Posterior vena cava (tissue), 2 donors: ENCODE results near the gene CASQ1. TPM values are rescaled to one million over a fixed set of nuclear protein-coding genes. Genes with fewer than 3 reads are reported as not detected.
A peak's percentile ranks its signal among the peaks of the same experiment; 100 is the strongest.

Experiments
- DNase-seq: peaks from one replicate; pipeline ENCODE4 v3.0.0-alpha.2; 2020; ENCODE audit warnings: low spot score
- intact Hi-C, 2 donors: fragments of 100-400 bp; cut with DNase I; formaldehyde crosslinking; loops; one replicate each; pipeline versions ENCODE4 v1.14.1 to v1.14.2; 2022 to 2023
- total RNA-seq, 2 donors: library from RNA; stranded (reverse); fragmentation: NEBNext Ultra II Directional; extraction: Animal tissue kit (Norgen Biotek cat#: 25700); gene quantifications; one replicate each; pipeline ENCODE4 v1.2.1, GENCODE V29; 2021
- donor health status: DM: yes; HTN: yes; CAD: no.
- donor health status: DM: yes; HTN: yes; CAD: no.

CASQ1 gene
- total RNA-seq, 2 donors from 2014 or later = 4.5 to 10.4 TPM

DNA sequence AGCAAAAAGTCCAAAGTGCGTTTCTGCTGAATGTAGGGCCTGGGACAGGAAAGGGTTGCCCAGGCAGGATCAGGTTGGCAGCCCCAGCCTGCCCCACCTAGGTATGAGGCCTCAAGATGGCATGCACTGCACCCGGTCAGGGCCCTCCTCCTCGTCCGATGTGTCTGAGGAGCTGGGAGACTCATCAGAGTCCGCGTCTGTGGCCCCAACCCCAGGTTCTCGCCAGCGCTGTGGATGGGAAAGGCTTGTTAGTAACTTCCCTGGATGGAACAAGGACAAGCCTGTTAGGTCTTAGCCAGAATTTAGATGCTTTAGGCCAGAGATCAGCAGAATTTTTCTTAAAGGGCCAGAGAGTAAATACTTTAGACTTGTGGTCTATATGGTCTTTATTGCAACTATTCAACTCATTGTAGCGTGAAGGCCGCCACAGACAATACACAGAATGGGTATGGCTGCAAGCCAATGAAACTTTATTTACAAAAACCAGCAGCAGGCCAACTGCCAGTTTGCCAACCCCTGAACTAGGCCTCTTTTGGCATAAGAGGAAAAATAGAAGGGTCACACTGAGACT, 27.2 kb downstream of the CASQ1 start:
- intact Hi-C loops = no loop called here
- DNase-seq = peak; percentile 79

DNA sequence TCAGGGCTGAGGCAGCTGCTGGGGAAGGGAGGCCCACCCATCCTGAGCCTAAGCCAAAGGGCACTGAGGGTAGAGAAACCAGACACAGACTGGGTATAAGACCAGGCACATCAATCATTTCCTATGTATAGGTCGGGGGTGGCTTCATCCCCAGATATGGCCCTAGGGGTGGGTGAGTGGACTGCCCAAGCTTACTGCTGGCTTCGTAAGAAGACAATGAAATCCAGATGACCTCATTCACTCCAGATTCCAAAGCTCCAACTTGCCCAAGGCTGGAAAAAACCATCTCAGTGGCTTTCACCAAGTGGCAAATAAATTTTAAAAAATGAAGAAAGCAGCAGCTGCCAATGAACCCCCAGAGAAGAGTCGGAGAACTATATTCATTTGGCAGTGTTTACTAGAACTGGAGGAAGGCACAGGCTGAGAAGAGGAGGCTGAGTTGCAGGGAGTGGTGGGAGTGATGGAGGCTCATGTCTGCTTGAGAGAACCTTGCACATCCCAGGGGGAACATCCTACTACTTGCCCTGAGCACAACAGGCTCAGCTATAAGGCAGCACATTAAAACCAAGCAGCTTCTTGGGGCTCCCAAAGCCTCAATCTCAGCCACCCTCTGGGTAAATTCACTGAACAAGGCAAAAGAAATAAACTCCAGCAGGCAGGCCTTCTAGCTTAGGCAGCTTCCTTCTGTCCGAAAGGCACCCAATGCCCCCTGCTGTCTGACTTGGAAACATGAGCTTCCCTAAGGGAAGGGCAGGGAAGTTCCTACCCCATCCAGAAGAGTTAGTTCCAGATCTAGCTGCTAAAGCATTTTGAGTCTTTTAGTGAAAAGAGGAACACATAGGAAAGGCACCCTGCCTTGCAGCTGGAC, 28.9 kb downstream of the CASQ1 start:
- DNase-seq = no peak
- intact Hi-C loops = no loop called here

DNA sequence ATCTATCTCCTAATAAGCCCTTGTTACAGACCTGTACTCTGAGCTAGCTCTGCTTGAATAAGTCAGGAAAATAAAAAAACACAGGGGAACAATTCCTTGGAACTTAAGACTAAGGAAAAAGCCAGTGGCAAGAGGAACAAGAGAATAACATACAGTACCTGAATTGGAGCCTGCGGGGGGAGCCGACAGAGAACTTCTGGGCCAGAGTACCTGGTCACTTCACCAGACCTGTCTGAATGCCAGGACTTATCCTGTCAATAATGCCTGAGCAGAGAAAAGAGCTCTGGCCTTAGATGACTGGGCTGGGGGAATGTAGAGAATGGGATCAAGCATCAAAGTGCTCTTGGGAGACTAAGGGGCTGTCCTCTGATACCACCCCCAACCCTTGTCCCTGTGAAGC, 29.9 kb downstream of the CASQ1 start:
- DNase-seq = no peak
- intact Hi-C loops = loop anchor here in 1 of 2 donors (2.0 kb wide), 1 partner anchor 28 kb away; no protein-coding TSS in a partner anchor

DNA sequence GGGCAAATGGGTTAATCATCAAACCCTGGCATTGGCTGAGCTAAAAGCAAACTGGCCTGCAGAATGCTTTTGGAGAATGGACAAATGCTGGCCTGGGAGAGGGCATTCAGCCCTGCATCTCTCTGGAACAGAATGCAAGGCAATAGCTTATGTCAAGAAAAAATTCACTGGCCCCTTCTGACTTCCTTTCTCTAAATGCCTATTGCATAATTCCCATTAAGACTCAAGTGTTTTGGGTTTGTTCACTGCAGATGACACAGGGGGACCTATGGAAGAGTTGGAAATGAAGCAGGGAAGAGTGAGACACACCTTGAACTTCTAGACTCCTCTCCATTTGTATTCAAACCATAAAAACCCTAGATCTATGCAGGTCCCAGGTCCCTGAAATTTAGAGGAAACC, 30.7 kb downstream of the CASQ1 start:
- intact Hi-C loops = loop anchor here in 1 of 2 donors (2.0 kb wide), 1 partner anchor 28 kb away; no protein-coding TSS in a partner anchor

DNA sequence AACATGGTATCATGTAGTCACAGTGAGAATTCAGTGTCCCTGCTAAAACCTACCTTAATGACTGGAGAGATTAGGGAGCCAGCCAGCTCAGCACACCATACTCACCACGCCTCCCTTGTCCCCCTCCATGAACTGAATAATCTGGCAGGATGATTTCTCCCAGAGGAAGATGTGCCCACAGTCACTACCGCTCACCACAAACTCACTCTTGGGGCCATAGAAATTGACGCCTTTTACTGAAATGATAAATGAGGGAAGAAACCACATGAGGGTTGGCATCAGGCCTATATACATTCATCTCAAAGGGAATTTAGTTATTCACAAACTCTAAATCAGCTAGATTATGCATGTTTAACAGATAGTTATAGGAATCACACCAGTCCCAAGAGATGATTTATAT, 32.2 kb downstream of the CASQ1 start:
- intact Hi-C loops = no loop called here
- no peak for DNase-seq

More for the DNA sequence above, 30.7 kb downstream of the CASQ1 start:
- DNase-seq = no peak

DNA sequence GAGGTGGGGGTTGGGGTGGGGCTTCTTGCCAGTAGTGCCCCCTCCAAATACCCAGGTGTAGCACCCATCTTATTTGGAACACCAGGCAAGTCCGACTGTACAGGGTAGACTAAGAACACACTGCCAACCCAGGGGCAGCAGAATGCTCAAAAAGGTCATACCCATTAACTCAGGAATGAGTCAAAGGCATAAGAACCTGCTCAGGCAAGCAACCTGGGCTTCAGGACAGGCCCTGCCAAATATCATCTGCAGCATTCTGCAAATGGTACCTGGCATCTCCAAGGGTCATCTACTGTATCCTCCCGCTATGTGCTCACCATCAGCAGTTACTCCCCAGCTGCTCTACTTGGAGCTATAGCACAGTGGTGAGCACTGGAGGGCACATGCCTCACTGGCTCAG, 34.2 kb downstream of the CASQ1 start:
- intact Hi-C loops = no loop called here
- no peak for DNase-seq

DNA sequence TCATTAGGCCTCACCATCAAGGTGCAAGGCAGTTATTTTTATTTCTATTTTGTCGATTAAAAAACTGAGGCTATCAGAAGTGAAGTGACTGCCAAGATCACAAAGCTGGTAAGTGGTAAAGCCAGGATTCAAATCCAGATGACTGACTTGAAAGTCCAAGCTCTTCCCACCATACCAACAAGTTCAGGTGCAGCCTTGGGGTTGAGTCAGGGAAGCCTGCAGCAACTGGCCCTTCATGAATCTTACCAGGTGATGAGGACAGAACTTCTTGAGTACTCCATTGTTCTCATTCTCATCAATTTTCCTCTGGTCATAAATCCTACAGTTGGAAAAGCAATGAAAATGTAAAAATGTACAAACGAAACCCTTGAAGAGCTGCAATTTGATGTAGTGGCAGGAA, 35.0 kb downstream of the CASQ1 start:
- no peak for DNase-seq
- intact Hi-C loops = no loop called here

DNA sequence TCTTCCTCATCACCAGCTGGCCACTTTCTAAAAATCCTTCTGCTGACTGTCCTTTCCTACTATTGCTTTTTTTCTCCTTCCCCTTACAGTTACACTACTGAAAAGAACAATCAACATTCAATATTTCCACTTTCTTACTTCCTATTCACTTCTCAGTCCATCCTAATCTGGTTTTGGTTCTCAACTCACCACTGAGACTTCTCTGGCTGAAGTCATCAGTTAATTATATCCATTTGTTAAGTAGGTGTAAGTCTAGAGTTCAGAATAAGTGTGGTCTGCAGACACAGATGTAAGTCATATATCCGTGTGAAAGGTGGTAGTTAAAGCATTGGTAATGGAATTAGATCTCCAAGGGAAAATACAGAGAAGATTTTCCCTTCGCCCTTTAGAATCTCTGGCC, 36.2 kb downstream of the CASQ1 start:
- no peak for DNase-seq
- intact Hi-C loops = no loop called here

DNA sequence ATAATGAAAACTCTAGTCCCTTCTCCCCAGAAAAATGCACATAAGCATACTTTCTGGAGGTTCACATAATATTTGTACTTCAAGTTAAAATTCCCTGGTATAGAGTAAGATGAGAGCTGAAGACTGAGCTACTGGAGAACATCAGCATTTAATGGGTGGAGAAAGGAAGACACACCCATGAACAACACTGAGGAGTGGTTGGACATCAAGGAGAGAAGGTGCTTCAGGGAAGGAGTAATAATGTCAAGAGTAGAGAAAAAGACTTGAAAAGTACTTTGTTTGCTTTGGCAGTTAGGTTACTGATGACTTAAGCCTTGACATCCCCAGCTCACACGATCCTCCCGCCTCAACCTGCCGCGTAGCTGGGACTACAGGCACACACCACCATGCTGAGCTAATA, 36.7 kb downstream of the CASQ1 start:
- intact Hi-C loops = no loop called here
- DNase-seq = no peak

DNA sequence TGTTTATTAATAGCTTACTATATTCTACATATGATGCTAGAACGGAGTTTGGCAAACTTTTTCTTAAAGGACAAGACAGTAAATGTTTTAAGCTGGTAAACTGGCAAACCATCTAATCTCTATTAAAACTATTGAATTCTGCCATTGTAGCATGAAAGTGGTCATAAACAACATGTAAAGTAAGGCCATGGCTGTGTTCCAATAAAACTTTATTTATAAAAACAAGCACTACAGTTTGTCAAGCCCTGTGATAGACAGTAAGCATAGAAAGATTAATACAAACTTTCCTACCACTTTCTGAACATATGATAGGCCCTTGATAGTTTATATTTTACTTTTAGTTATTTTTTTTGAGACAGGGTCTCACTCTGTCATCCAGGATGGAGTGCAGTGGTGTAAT, 37.2 kb downstream of the CASQ1 start:
- intact Hi-C loops = no loop called here
- DNase-seq = no peak

DNA sequence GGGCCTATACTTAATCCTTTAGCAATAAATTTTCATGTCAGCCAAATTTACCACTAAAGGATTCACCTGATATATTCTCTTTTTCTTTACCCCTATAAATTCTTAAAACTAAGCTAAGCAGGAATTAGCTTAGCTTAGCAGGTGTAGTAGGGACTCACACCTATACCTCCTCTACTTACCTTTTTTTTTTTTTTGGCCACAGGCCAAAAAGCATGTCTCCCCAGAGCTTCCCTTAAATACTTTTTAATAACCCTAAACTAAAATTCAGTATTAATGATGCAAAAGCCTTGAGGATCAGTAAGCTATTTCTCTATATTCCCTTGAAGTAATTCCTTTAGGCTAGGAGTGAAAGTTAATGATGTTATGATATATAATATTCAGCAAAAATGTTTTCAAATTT, 38.1 kb downstream of the CASQ1 start:
- DNase-seq = no peak
- intact Hi-C loops = no loop called here

DNA sequence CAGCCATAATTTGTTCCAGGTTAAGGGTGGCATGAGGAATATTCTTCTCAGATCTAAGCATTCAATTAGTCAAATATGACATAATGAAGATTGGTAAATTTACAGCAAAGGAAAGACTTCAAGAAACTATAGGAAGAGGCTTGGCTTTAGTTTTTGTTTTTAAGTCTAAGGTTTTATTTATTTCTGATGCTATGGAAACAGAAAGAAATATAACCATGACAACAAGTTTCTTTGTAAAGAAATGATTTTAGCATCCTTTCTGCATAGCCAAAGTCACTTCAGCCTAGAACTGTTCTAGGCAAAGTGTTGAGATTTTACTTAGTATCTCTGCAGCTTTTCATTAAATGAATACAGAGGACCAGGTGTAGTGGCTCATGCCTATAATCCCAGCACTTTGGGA, 42.5 kb downstream of the CASQ1 start:
- intact Hi-C loops = no loop called here
- DNase-seq = no peak

DNA sequence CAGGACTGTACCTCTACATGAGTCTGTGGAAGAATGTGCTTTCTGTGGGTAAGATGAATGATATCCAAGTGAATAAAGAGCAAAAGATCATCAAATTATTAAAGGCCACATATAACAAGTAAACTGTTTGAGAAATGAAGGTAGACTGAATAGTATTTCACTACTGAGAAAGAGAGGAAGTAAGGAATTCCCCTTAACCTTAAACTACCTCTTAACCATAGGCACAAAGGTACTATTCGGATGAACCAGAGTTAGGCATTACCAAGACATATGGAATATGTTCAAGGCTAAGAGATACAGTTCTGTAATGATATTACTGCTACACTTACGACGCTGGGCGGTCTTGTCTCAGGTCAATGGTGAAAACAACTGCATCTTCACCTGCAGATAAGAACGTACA, 46.4 kb downstream of the CASQ1 start:
- DNase-seq = no peak
- intact Hi-C loops = no loop called here

DNA sequence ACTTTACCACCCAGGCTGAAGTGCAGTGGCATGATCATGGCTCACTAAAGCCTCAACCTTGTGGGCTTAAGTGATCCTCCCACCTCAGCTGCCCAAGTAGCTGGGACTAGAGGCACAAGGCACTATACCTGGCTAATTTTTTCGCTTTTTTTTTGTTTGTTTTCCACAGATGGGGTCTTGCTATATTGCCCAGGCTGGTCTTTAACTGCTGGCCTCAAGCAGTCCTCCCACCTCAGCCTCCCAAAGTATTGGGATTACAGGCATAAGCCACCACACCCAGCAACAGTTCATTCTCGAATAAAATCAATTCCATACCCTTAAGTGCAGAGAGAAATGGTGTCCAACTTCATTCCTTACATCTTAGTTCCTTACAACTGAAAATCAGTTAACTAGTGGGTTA, 47.2 kb downstream of the CASQ1 start:
- intact Hi-C loops = no loop called here
- no peak for DNase-seq

DNA sequence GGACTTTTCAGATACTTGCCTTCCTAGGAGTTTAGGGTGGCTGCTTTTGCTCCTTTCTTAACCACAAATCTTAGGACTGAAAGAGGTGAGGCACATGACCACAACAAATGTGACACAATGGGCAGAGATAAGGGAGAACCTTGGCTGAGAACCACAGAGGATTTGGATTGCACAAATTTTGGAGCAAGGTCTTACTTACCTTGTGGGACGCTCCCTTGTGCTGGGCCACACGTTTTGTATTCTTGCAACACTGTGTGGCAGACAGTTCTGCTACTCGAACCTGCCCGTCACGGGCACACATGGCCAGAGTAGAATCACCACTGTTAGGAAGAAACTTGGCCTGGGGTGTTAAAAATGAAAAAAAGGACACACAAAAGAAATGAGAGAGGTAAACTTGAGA, 48.0 kb downstream of the CASQ1 start:
- intact Hi-C loops = no loop called here
- no peak for DNase-seq

DNA sequence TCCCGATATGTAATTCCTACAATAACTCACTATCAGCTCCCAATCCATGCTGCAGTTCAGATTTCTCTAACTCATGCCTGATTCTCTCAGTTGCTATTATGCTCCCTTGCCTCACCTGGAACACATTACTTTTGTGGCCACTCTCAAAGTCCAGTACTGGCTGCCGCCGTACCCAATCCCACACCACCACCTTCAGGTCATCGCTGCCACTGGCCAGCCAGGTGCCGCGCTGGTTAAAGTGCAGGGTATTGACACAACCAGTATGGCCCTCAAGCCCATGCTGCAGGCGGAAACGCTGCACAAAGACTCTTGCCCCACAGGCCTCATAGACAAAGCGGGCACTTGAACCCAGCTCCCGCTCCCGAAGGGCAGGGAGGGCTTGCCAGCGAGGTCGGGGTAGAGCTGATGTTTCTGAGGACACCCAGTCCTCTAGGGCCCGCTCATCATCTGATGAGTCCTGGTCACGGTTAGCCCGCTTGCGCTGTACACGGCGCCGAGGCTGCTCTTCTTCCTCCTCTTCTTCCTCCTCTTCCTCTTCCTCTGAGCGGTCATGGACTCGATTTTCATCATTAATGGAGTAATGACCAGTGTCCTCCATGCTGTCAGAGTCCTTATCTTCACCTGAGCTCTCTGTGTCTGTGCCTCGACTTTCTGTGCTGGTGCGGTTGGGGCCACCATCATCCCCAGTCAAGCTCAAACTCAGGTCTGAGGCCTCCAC, 49.4 kb downstream of the CASQ1 start:
- intact Hi-C loops = loop anchor here in 1 of 2 donors (10.0 kb wide), 1 partner anchor 135 kb away; no protein-coding TSS in a partner anchor
- DNase-seq = no peak

DNA sequence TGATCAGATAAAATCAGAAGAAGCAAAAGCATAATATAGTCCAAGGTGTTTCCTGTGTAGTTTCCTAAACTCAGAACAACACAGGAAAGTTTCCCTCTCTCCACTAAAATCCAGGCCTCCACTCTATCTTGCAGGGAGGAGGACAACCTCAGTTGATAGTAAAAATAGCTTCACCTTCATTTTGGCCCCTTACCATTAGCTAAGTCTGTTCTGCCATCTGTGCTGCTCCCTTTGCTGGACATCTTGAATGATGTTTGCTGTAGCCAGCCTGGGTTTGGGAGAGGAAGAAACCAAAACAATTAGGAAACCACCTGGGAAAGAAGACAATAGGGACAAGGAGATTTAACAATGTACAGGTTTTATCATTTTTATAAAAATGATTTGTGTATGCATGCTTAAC, 53.4 kb downstream of the CASQ1 start:
- intact Hi-C loops = loop anchor here in 1 of 2 donors (10.0 kb wide), 1 partner anchor 139 kb away; no protein-coding TSS in a partner anchor
- no peak for DNase-seq

DNA sequence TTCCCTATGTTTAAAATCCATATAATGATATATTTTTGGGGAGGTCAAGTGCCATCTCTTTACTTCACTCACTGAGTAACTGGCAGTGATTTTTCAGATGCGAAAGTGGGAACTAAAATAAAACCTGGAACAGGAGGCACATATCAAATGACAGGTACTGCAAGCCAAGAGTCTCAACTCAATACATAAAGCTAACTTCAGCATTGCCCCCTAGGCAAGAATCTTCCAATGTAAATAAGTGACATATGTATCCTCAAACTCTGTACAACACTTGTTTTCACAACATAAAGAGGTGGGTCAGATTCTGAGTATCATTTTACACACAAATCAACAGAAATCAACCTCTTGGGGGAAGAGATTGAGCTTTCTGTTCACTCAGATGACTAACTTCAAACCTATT, 53.8 kb downstream of the CASQ1 start:
- DNase-seq = no peak
- intact Hi-C loops = loop anchor here in 1 of 2 donors (10.0 kb wide), 1 partner anchor 139 kb away; no protein-coding TSS in a partner anchor

DNA sequence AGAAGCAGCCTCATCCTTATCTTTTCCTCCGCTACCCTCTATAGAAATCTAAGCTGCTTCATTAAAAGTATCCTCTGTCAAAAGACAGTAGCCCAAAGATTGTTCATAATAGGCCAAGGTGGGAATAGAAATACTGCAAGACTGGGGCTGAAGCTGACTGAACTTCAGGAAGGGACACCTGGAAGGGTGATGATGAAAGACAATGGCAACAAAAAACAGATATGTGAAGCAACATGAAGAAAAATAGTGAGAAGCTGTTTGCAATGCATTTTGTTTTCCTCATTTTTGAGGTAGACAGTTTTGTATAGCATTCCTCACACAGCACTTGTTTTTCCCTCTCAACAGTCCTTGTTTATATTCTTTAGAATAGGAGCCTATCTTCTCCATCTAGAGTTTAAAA, 55.1 kb downstream of the CASQ1 start:
- no peak for DNase-seq
- intact Hi-C loops = loop anchor here in 1 of 2 donors (10.0 kb wide), 1 partner anchor 141 kb away; no protein-coding TSS in a partner anchor

DNA sequence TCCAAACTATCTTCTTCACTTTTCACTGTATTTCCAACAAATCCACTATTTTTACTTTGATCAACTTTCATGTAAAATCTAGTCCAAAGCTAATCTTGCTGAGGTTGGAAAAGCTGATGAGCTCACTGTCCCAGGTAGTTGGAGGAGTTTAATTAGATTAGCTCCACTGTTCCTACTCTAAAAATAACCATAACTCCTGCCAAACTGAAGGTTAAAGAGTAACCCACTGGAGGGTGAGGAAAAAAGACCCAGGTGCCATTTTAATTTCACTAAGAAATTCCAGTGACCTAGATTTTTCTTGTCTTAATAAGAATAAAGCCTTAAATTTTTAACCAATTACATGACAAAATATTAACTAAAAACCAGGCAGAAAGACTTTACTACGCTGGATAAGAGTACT, 56.7 kb downstream of the CASQ1 start:
- no peak for DNase-seq
- intact Hi-C loops = loop anchor here in 1 of 2 donors (10.0 kb wide), 1 partner anchor 142 kb away; no protein-coding TSS in a partner anchor
